Muscle of back (tissue), 11 donors: ENCODE measurements around the gene RASGRP4. TPM values are rescaled to one million over a fixed set of nuclear protein-coding genes. Genes with fewer than 3 reads are reported as not detected.
"Not testable (repeated sequence)": the region's sequence is repeated elsewhere in the genome, so short reads cannot be mapped to it uniquely, and the experiment has no call there.

ENCODE experiments used
- DNase-seq, 3 donors: peaks; one replicate each; pipeline versions ENCODE4 v3.0.0 to v3.0.0-alpha.2; 2013
- polyA plus RNA-seq, 10 donors: library from polyadenylated mRNA; unstranded; fragments of 120-200 nt; gene quantifications; one replicate each; pipeline ENCODE4 v1.2.1, GENCODE V29; 2013; ENCODE audit not compliant: insufficient read length in 10 of 10

RASGRP4 gene
- polyA plus RNA-seq, 10 donors: 1.5 to 2.8 (median 1.9) TPM

DNA sequence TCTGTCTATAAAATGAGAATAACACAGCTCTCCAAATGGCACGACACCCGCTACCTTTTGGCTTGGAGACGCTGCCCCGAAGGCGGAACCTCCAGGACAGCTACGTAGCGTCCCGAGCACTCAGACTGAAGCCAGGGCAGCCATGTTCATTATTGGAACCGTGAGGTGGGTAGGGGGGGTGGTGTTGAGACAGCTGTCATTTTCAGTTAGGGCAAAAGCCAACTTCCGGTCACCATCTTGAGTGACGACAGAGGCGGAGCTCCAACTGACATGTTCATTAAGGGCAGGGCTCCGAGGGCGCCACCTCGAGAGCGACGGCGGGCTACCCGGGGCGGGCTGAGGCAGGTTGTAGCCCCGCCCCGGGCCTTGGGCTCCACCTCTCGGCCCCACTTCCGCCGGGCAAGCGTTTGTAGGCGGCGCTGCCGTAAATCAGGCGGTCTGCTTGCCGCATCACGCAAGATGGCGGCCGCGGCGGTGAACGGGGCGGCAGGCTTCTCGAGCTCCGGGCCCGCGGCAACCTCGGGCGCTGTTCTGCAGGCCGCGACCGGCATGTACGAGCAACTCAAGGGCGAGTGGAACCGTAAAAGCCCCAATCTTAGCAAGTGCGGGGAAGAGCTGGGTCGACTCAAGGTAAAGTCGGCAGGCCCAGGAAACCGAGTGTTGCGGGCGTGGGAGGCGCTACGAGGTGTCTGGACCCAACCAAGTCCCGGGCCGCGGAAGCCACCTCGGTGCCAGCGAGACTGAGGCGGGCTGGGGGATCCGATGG lies 51.5 kb downstream of the RASGRP4 start, which contains the start of gene PSMD8:
Gene PSMD8 (plus strand): TSS at position 240 of the 766 bp plus-strand sequence. CDS start 31 bp downstream, at position 271.
- DNase-seq: peak; percentile 99

DNA sequence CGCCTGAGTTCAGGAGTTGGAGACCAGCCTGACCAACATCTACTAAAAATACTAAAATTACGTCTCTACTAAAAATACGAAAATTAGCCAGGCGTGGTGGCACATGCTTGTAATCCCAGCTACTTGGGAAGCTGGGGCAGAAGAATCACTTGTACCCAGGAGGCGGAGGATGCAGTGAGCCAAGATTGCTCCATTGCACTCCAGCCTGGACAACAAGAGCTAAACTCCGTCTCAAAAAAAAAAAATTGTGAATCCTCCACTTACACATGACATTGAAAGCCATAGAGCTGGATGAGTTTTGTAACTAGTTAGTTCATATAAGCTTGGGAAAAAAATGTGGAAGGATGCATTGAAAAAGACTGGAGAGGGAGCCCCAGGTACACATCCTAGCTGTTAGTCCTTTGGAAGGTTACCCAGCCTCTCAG lies 52.1 kb downstream of the RASGRP4 start:
- no peak for DNase-seq

- no peak for DNase-seq
Observed at GRCh38 chr19:38371081-38371480, 54.9 kb downstream of the RASGRP4 start.

GRCh38 chr19:38370299-38370698 lies 55.7 kb downstream of the RASGRP4 start:
- DNase-seq: no peak

- DNase-seq: no peak
Observed at GRCh38 chr19:38369584-38369983, 56.4 kb downstream of the RASGRP4 start.

DNA sequence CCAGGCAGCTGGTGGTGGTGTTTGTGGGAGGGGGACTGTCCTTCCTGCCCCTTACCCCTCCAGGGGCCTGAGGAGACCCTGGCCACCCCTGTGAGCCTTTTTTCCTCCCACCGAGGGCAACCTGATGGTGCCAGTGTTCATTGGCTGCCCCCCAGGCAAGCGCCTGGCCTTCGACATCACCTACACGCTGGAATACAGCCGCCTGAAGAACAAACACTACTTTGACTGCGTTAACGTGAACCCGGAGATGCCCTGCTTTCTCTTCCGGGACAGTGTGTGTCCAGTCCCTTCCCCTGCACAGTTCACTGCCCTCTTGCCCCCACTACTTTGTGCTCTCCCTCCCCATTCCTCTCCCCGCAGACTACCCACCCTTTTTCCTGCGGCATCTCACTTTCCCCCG lies 59.0 kb downstream of the RASGRP4 start:
- no peak for DNase-seq

DNA sequence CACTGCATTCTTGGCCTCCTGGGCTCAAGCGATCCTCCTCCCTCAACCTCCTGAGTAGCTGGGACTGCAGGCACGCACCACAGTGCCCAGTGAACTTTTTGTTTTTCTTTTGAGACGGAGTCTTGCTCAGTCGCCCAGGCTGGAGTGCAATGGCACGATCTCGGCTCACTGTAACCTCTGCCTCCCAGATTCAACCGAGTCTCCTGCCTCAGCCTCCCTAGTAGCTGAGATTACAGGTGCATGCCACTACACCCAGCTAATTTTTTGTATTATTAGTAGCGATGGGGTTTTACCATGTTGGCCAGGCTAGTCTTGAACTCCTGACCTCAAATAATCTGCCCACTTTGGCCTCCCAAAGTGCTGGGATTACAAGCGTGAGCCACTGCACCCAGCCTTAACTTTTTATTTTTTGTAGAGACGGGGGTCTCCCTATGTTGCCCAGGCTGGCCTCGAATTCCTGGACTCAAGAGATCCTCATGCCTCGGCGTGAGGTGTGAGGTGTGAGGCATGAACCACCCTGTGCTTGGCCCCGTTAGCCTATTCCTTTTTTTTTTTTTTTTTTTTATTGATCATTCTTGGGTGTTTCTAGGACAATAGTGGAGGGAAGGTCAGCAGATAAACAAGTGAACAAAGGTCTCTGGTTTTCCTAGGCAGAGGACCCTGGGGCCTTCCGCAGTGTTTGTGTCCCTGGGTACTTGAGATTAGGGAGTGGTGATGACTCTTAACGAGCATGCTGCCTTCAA lies 62.9 kb downstream of the RASGRP4 start:
- DNase-seq: not testable (repeated sequence)

DNA sequence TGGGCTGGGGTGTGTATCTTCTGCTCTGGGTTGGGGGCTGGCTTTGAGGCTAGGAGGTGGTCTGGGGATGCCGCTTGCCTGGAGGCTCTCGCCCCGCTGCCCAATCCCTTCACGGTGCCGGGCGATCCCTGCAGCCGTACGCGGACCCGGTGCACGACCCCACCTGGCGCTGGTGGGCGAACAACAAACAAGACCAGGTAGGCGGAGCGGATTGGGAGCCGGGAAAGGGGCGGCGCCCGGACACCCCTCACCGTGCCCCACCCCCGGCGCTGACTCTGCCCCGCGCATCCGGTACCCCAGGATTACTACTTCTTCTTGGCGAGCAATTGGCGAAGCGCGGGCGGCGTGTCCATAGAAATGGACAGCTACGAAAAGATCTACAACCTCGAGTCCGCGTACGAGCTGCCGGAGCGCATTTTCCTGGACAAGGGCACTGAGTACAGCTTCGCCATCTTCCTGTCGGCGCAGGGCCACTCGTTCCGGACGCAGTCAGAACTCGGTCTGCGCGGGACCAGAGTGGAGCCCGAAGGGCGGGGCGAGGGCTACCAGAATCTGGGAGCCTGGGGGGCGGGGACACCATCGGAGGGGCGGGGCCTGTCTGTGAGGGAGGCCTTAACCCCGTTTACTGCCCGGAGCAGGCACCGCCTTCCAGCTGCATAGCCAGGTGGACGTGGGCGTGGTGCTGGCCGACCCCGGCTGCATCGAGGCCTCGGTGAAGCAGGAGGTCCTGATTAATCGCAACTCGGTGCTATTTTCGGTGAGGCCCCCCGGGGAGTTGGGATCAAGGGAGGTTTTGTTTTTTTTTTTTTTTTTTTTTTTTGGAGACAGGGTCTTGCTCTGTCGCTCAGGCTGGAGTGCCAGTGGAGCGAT lies 63.7 kb downstream of the RASGRP4 start:
- peak in 2 of 3 donors; percentile 35 to 62 for DNase-seq

DNA sequence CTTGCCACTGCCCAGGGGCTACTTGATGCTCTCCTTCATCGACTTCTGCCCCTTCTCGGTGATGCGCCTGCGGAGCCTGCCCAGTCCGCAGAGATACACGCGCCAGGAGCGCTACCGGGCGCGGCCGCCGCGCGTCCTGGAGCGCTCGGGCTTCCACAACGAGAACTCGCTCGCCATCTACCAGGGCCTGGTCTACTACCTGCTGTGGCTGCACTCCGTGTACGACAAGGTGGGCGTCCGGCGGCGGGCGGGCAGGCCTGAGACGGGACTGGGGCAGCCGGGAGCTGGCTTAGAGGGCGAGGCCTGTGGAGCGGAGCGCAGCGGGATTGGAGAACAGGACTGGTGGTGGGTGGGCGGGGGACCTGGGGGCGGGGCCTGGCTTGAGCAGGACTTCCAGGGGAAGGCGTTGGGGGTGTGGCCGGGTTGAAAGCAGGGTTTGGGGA lies 64.4 kb downstream of the RASGRP4 start:
- peak; percentile 44 to 87 (median 65) for DNase-seq

- DNase-seq: no peak
Observed at GRCh38 chr19:38360839-38361631, 65.0 kb downstream of the RASGRP4 start.

- no peak for DNase-seq
Observed at GRCh38 chr19:38360351-38360750, 65.7 kb downstream of the RASGRP4 start.

GRCh38 chr19:38359242-38360021 lies 66.6 kb downstream of the RASGRP4 start:
- DNase-seq: no peak

Other genes starting within 250 kb of the RASGRP4 start
- gene DPF1, start 202.0 kb downstream of the RASGRP4 start, polyA plus RNA-seq: 1 to 10 TPM; 2.3 to 5.5 (median 3.4) TPM
- 10 to 100 TPM in 7 of 10 donors, 1 to 10 TPM in 3; 7.4 to 18.7 (median 14.5) TPM for gene PPP1R14A, start 169.8 kb downstream of the RASGRP4 start, polyA plus RNA-seq
- 10 to 100 TPM in 2 of 10 donors, 1 to 10 TPM in 8; 1.9 to 36.3 (median 4.5) TPM for gene SPINT2, start 161.6 kb downstream of the RASGRP4 start, polyA plus RNA-seq
- 1 to 10 TPM in 3 of 10 donors, under 1 TPM in 4, not detected in 3; 0.48 to 7.4 (median 0.81) TPM for gene C19orf33, start 122.0 kb downstream of the RASGRP4 start, polyA plus RNA-seq
- gene YIF1B, start 110.3 kb downstream of the RASGRP4 start, polyA plus RNA-seq: 10 to 100 TPM; 20.4 to 33.6 (median 24.6) TPM
- 1 to 10 TPM; 1.9 to 3.4 (median 2.5) TPM for gene KCNK6, start 106.4 kb downstream of the RASGRP4 start, polyA plus RNA-seq
- 1 to 10 TPM; 1.6 to 4.3 (median 2.3) TPM for gene CATSPERG, start 90.4 kb downstream of the RASGRP4 start, polyA plus RNA-seq
- gene PSMD8, start 51.6 kb downstream of the RASGRP4 start, polyA plus RNA-seq: 100 to 1,000 TPM; 111 to 143 (median 121) TPM
- gene GGN, start 38.2 kb downstream of the RASGRP4 start, polyA plus RNA-seq: 1 to 10 TPM in 1 of 10 donors, under 1 TPM in 5, not detected in 4; 0.13 to 1.4 (median 0.22) TPM
- under 1 TPM; 0.20 to 0.91 (median 0.37) TPM for gene SPRED3, start 37.5 kb downstream of the RASGRP4 start, polyA plus RNA-seq
- 10 to 100 TPM in 2 of 10 donors, 1 to 10 TPM in 8; 5.6 to 11.1 (median 8.6) TPM for gene FAM98C, start 23.1 kb downstream of the RASGRP4 start, polyA plus RNA-seq
- 100 to 1,000 TPM; 269 to 630 (median 491) TPM for gene RYR1, start 7.5 kb upstream of the RASGRP4 start, polyA plus RNA-seq
- gene MAP4K1, start 191.7 kb upstream of the RASGRP4 start, polyA plus RNA-seq: 10 to 100 TPM in 4 of 10 donors, 1 to 10 TPM in 6; 2.7 to 19.2 (median 9.1) TPM
- 100 to 1,000 TPM; 343 to 391 (median 353) TPM for gene EIF3K, start 193.0 kb upstream of the RASGRP4 start, polyA plus RNA-seq
- 100 to 1,000 TPM; 173 to 278 (median 195) TPM for gene ACTN4, start 221.4 kb upstream of the RASGRP4 start, polyA plus RNA-seq